HepG2 (cell line): ENCODE measurements around the gene PROC. TPM values are rescaled to one million over a fixed set of nuclear protein-coding genes. Genes with fewer than 3 reads are reported as not detected.

Source experiments
- CBX1 ChIP-seq: IDR thresholded peaks from one replicate; pipeline ENCODE4 v1.6.1; 2016; ENCODE audit warnings: antibody characterized with exemption, low read depth
- DR1 ChIP-seq: sonication (generic); formaldehyde crosslinking; IDR thresholded peaks from 2 replicates; pipeline ENCODE4 v1.8.0; 2021; ENCODE audit warnings: mild to moderate bottlenecking, missing genetic modification reagents, inconsistent platforms
- FOXM1 ChIP-seq: sonication (generic); formaldehyde crosslinking; IDR thresholded peaks from 2 replicates; pipeline ENCODE4 v1.5.0; 2020; ENCODE audit warnings: missing genetic modification reagents
- GATAD2A ChIP-seq: IDR thresholded peaks from 2 replicates; pipeline ENCODE4 v1.6.1; 2016
- JUN ChIP-seq: sonication (generic); formaldehyde crosslinking; IDR thresholded peaks from 2 replicates; pipeline ENCODE4 v1.4.0; 2020; ENCODE audit warnings: mild to moderate bottlenecking, missing genetic modification reagents
- KDM3A ChIP-seq: IDR thresholded peaks from 2 replicates; pipeline ENCODE4 v1.6.1; 2018; ENCODE audit warnings: low read depth, missing compliant biosample characterization
- KLF13 ChIP-seq: sonication (generic); formaldehyde crosslinking; IDR thresholded peaks from 2 replicates; pipeline ENCODE4 v1.4.0; 2020; ENCODE audit warnings: mild to moderate bottlenecking, missing genetic modification reagents
- MTF1 ChIP-seq: sonication (generic); formaldehyde crosslinking; IDR thresholded peaks from 2 replicates; pipeline ENCODE4 v1.5.0; 2020; ENCODE audit warnings: missing genetic modification reagents
- NFKBIZ ChIP-seq: IDR thresholded peaks from 2 replicates; pipeline ENCODE4 v1.6.1; 2018; ENCODE audit warnings: missing genetic modification reagents, missing compliant biosample characterization
- RBM22 ChIP-seq: fragments of 200-400 bp; formaldehyde crosslinking; optimal IDR thresholded peaks from 2 replicates; pipeline ENCODE3; 2017; ENCODE audit warnings: mild to moderate bottlenecking, low read length, moderate library complexity
- SIN3A ChIP-seq: IDR thresholded peaks from 2 replicates; pipeline ENCODE4 v1.6.1; 2011; ENCODE audit warnings: low read depth, mild to moderate bottlenecking, control low read depth, low read length, borderline replicate concordance
- SSRP1 ChIP-seq: IDR thresholded peaks from 2 replicates; pipeline ENCODE4 v1.6.1; 2016; ENCODE audit warnings: control low read depth
- TOE1 ChIP-seq: sonication (generic); formaldehyde crosslinking; IDR thresholded peaks from 2 replicates; pipeline ENCODE4 v1.4.0; 2020; ENCODE audit warnings: mild to moderate bottlenecking, missing genetic modification reagents
- ZNF12 ChIP-seq: sonication (generic); formaldehyde crosslinking; IDR thresholded peaks from 2 replicates; pipeline ENCODE4 v1.5.0; 2020; ENCODE audit warnings: missing genetic modification reagents
- ZNF232 ChIP-seq: sonication (generic); formaldehyde crosslinking; IDR thresholded peaks from 2 replicates; pipeline ENCODE4 v1.4.0; 2020; ENCODE audit warnings: missing genetic modification reagents, borderline replicate concordance
- ZNF263 ChIP-seq: sonication (generic); formaldehyde crosslinking; IDR thresholded peaks from 2 replicates; pipeline ENCODE4 v1.4.0; 2020; ENCODE audit warnings: missing genetic modification reagents
- ZNF557 ChIP-seq: sonication (generic); formaldehyde crosslinking; IDR thresholded peaks from 2 replicates; pipeline ENCODE4 v1.4.0; 2020; ENCODE audit warnings: missing genetic modification reagents
- ZNF567 ChIP-seq: sonication (generic); formaldehyde crosslinking; IDR thresholded peaks from 2 replicates; pipeline ENCODE4 v1.8.1; 2023; ENCODE audit warnings: mild to moderate bottlenecking, missing genetic modification reagents, borderline replicate concordance
- ZNF670 ChIP-seq: sonication (generic); formaldehyde crosslinking; IDR thresholded peaks from 2 replicates; pipeline ENCODE4 v1.8.0; 2022; ENCODE audit warnings: mild to moderate bottlenecking, missing genetic modification reagents, borderline replicate concordance
- ZNF746 ChIP-seq: sonication (generic); formaldehyde crosslinking; IDR thresholded peaks from 2 replicates; pipeline ENCODE4 v1.8.0; 2022; ENCODE audit warnings: mild to moderate bottlenecking, missing genetic modification reagents
- ZNF781 ChIP-seq: sonication (generic); formaldehyde crosslinking; IDR thresholded peaks from 2 replicates; pipeline ENCODE4 v1.5.1; 2020; ENCODE audit warnings: borderline replicate concordance, mild to moderate bottlenecking, missing genetic modification reagents; ENCODE audit errors: not compliant biosample characterization
- polyA plus RNA-seq, 8 experiments: library from polyadenylated mRNA; depleted of rRNA in 3 of 8; stranded (reverse) in 7 of 8; unstranded in 1 of 8; fragments of >200 nt; fragmentation: Illumina TruSeq in 4 of 8; extraction: Trizol in 4 of 8; gene quantifications; 2 replicates each; pipeline versions ENCODE4 v1.2.1 to v1.2.3, GENCODE V29; 2011 to 2016; ENCODE audit warnings: low read depth in 4 of 8, missing spikeins in 1 of 8, mixed read lengths in 1 of 8; ENCODE audit not compliant: insufficient read depth in 1 of 8
- total RNA-seq, 5 experiments: library from RNA; depleted of rRNA; stranded (reverse); fragments of >200 nt; fragmentation: Illumina TruSeq; extraction: Trizol; gene quantifications; 2 replicates each; pipeline ENCODE4 v1.2.3, GENCODE V29; 2016; ENCODE audit warnings: low read depth in 1 of 5
- TF ChIP-seq, protein P1 (sequence below): sonication (generic); formaldehyde crosslinking; IDR thresholded peaks from 2 replicates; pipeline ENCODE4 v1.8.0; 2022; ENCODE audit warnings: mild to moderate bottlenecking, missing genetic modification reagents, borderline replicate concordance
- TF ChIP-seq, protein P2 (sequence below): IDR thresholded peaks from 2 replicates; pipeline ENCODE4 v1.6.1; 2016; ENCODE audit warnings: low read depth, missing genetic modification reagents, missing compliant biosample characterization
- TF ChIP-seq, protein P3 (sequence below): sonication (generic); formaldehyde crosslinking; IDR thresholded peaks from 2 replicates; pipeline ENCODE4 v1.9.0; 2021; ENCODE audit warnings: missing genetic modification reagents, mild to moderate bottlenecking, borderline replicate concordance

PROC gene
- total and polyA plus RNA-seq, 2 of the 13 experiments (the other 11 are each of a cell fraction or from before 2014, with no cell fraction given) = 134 to 185 TPM

DNA sequence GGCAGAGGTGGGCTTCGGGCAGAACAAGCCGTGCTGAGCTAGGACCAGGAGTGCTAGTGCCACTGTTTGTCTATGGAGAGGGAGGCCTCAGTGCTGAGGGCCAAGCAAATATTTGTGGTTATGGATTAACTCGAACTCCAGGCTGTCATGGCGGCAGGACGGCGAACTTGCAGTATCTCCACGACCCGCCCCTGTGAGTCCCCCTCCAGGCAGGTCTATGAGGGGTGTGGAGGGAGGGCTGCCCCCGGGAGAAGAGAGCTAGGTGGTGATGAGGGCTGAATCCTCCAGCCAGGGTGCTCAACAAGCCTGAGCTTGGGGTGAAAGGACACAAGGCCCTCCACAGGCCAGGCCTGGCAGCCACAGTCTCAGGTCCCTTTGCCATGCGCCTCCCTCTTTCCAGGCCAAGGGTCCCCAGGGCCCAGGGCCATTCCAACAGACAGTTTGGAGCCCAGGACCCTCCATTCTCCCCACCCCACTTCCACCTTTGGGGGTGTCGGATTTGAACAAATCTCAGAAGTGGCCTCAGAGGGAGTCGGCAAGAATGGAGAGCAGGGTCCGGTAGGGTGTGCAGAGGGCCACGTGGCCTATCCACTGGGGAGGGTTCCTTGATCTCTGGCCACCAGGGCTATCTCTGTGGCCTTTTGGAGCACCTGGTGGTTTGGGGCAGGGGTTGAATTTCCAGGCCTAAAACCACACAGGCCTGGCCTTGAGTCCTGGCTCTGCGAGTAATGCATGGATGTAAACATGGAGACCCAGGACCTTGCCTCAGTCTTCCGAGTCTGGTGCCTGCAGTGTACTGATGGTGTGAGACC, at the start of gene PROC (continued):
- TF ChIP-seq ZNF567 (CRISPR knock-in tag) = no peak
- peak; percentile 78 for TF ChIP-seq TOE1
- peak; percentile 93 for TF ChIP-seq KDM3A (CRISPR knock-in tag)
- peak; percentile 95 for TF ChIP-seq ZNF232 (CRISPR knock-in tag)
- peak; percentile 88; the same call in 1 of the 2 replicates for TF ChIP-seq ZNF557
- peak; percentile 75 for TF ChIP-seq ZNF12
- peak; percentile 84 for TF ChIP-seq ZNF263 (CRISPR knock-in tag)
- TF ChIP-seq ZNF746 = peak; percentile 97
- peak; percentile 71; the same call in 1 of the 2 replicates for TF ChIP-seq KLF13 (CRISPR knock-in tag)
- no peak for TF ChIP-seq MTF1 (CRISPR knock-in tag)
- no peak for TF ChIP-seq FOXM1 (CRISPR knock-in tag)
- peak; percentile 82 for TF ChIP-seq GATAD2A (CRISPR knock-in tag)
- TF ChIP-seq, protein P1, sequence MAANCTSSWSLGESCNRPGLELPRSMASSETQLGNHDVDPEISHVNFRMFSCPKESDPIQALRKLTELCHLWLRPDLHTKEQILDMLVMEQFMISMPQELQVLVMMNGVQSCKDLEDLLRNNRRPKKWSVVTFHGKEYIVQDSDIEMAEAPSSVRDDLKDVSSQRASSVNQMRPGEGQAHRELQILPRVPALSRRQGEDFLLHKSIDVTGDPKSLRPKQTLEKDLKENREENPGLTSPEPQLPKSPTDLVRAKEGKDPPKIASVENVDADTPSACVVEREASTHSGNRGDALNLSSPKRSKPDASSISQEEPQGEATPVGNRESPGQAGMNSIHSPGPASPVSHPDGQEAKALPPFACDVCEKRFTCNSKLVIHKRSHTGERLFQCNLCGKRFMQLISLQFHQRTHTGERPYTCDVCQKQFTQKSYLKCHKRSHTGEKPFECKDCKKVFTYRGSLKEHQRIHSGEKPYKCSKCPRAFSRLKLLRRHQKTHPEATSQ = no peak
- TF ChIP-seq NFKBIZ = 0 out of 2 replicates have a peak, but pooled peaks have one; percentile 77
- TF ChIP-seq SSRP1 (CRISPR knock-in tag) = no peak
- TF ChIP-seq, protein P2, sequence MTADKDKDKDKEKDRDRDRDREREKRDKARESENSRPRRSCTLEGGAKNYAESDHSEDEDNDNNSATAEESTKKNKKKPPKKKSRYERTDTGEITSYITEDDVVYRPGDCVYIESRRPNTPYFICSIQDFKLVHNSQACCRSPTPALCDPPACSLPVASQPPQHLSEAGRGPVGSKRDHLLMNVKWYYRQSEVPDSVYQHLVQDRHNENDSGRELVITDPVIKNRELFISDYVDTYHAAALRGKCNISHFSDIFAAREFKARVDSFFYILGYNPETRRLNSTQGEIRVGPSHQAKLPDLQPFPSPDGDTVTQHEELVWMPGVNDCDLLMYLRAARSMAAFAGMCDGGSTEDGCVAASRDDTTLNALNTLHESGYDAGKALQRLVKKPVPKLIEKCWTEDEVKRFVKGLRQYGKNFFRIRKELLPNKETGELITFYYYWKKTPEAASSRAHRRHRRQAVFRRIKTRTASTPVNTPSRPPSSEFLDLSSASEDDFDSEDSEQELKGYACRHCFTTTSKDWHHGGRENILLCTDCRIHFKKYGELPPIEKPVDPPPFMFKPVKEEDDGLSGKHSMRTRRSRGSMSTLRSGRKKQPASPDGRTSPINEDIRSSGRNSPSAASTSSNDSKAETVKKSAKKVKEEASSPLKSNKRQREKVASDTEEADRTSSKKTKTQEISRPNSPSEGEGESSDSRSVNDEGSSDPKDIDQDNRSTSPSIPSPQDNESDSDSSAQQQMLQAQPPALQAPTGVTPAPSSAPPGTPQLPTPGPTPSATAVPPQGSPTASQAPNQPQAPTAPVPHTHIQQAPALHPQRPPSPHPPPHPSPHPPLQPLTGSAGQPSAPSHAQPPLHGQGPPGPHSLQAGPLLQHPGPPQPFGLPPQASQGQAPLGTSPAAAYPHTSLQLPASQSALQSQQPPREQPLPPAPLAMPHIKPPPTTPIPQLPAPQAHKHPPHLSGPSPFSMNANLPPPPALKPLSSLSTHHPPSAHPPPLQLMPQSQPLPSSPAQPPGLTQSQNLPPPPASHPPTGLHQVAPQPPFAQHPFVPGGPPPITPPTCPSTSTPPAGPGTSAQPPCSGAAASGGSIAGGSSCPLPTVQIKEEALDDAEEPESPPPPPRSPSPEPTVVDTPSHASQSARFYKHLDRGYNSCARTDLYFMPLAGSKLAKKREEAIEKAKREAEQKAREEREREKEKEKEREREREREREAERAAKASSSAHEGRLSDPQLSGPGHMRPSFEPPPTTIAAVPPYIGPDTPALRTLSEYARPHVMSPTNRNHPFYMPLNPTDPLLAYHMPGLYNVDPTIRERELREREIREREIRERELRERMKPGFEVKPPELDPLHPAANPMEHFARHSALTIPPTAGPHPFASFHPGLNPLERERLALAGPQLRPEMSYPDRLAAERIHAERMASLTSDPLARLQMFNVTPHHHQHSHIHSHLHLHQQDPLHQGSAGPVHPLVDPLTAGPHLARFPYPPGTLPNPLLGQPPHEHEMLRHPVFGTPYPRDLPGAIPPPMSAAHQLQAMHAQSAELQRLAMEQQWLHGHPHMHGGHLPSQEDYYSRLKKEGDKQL (CRISPR knock-in tag) = peak; percentile 86; the same call in 1 of the 2 replicates
- peak; percentile 91; the same call in 1 of the 2 replicates for TF ChIP-seq ZNF670 (CRISPR knock-in tag)
- TF ChIP-seq DR1 = peak; percentile 70; the same call in 1 of the 2 replicates
- TF ChIP-seq JUN = peak; percentile 79; the same call in 1 of the 2 replicates
- TF ChIP-seq SIN3A = no peak; the same call in 1 of the 2 replicates
- TF ChIP-seq RBM22 = no peak
- peak; percentile 96 for TF ChIP-seq ZNF781 (CRISPR knock-in tag)
- no peak for TF ChIP-seq CBX1
- TF ChIP-seq, protein P3, sequence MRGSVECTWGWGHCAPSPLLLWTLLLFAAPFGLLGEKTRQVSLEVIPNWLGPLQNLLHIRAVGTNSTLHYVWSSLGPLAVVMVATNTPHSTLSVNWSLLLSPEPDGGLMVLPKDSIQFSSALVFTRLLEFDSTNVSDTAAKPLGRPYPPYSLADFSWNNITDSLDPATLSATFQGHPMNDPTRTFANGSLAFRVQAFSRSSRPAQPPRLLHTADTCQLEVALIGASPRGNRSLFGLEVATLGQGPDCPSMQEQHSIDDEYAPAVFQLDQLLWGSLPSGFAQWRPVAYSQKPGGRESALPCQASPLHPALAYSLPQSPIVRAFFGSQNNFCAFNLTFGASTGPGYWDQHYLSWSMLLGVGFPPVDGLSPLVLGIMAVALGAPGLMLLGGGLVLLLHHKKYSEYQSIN (CRISPR knock-in tag) = no peak
